ENCODE data around the gene CTNND2. TPM values are rescaled to one million over a fixed set of nuclear protein-coding genes. Genes with fewer than 3 reads are reported as not detected.

The CTNND2 gene
- total RNA-seq, 1 experiment from 2014 or later, result 7.0 TPM

DNA sequence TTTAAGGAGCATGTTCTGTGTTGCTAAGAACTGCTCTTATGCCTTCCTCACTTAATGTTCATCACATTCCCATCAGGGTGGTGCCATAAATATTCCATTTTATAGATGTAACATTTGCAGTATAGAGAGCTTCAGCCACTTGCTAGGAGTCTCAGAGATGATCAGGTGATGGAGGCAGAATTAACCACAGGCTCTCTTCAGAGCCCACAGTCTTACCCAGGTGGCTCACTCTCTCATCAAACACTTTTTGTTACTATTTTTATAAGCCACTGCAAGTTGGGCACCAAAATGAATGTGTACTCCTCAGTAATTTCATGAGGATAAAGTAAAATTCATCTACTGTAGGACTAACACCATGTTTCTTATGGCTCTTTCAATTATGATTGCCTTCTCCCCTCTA is 651.7 kb downstream of the CTNND2 start:
- H3K4ac ChIP-seq (ENCODE audit: low read depth, low read length), result no peak overlapping the region
- H3K27me3 Mint-ChIP-seq (ENCODE audit: low read depth), result no peaks in the 10 kb centered on the region
- no peaks in the 10 kb centered on the region for H3K79me2 ChIP-seq (ENCODE audit: insufficient read depth, low read length)
- H3K4me1 ChIP-seq (ENCODE audit: insufficient read depth, low read length), result peaks cover 5% of the 10 kb centered on the region; the same call in 1 of the 2 replicates
- H4K91ac ChIP-seq (ENCODE audit: insufficient read length, low read depth, low read length), result no peak overlapping the region
- no peaks in the 10 kb centered on the region for H3K27me3 ChIP-seq (ENCODE audit: insufficient read depth, low read length)
- H3K4me1 Mint-ChIP-seq, result peaks cover 9 to 13% of the 10 kb centered on the region in 2 experiments
- no peaks in the 10 kb centered on the region for H3K9me3 Mint-ChIP-seq
- H3K79me1 ChIP-seq (ENCODE audit: insufficient read depth, low read depth, low read length, poor library complexity, severe bottlenecking), result no peaks in the 10 kb centered on the region
- no peaks in the 10 kb centered on the region for H3K23me2 ChIP-seq (ENCODE audit: insufficient read length, low read depth, low read length, poor library complexity, severe bottlenecking)
- H3K27ac ChIP-seq (ENCODE audit: insufficient read length, low read depth, low read length), result no peak overlapping the region
- H3K14ac ChIP-seq (ENCODE audit: insufficient read depth, low read length), result no peak overlapping the region
- H2AK5ac ChIP-seq (ENCODE audit: insufficient read length, low read length), result no peak overlapping the region
- H3K36me3 Mint-ChIP-seq (ENCODE audit: insufficient read depth in 1 of 3, low read depth in 3 of 3), result no peaks in the 10 kb centered on the region
- H3K23ac ChIP-seq (ENCODE audit: insufficient read length, low read depth, low read length), result no peak overlapping the region
- no peak overlapping the region for H2AFZ ChIP-seq (ENCODE audit: low read length)
- DNase-seq, result no peak
- H3K56ac ChIP-seq (ENCODE audit: insufficient read length, low read depth, low read length), result no peak overlapping the region
- no peak overlapping the region for H3K9ac ChIP-seq (ENCODE audit: extremely low read depth, insufficient read length, low read length)
- no peak overlapping the region for H4K8ac ChIP-seq (replicated peaks; ENCODE audit: insufficient read length, low read depth, low read length)
- no peak overlapping the region for H3K4me3 Mint-ChIP-seq
- H2BK12ac ChIP-seq (ENCODE audit: insufficient read length, low read depth, low read length), result no peak overlapping the region
- H3K27ac Mint-ChIP-seq, result no peak overlapping the region
- no peak overlapping the region for H4K5ac ChIP-seq (ENCODE audit: insufficient read length, low read depth, low read length)
- TF ChIP-seq, protein P1, sequence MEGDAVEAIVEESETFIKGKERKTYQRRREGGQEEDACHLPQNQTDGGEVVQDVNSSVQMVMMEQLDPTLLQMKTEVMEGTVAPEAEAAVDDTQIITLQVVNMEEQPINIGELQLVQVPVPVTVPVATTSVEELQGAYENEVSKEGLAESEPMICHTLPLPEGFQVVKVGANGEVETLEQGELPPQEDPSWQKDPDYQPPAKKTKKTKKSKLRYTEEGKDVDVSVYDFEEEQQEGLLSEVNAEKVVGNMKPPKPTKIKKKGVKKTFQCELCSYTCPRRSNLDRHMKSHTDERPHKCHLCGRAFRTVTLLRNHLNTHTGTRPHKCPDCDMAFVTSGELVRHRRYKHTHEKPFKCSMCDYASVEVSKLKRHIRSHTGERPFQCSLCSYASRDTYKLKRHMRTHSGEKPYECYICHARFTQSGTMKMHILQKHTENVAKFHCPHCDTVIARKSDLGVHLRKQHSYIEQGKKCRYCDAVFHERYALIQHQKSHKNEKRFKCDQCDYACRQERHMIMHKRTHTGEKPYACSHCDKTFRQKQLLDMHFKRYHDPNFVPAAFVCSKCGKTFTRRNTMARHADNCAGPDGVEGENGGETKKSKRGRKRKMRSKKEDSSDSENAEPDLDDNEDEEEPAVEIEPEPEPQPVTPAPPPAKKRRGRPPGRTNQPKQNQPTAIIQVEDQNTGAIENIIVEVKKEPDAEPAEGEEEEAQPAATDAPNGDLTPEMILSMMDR (conservative IDR thresholded peaks at IDR 0.05), result no peak
- no peaks in the 10 kb centered on the region for H4K20me1 ChIP-seq (ENCODE audit: control insufficient read depth, insufficient read depth, insufficient read length)
- H2BK15ac ChIP-seq (ENCODE audit: low read depth, low read length), result no peak overlapping the region
- no peak overlapping the region for H2BK5ac ChIP-seq (ENCODE audit: insufficient read length, low read length)
- no peak overlapping the region for H2BK20ac ChIP-seq (ENCODE audit: low read depth, low read length, poor library complexity, severe bottlenecking)
- no peak overlapping the region for H3K4me2 ChIP-seq (ENCODE audit: insufficient read depth, insufficient read length, low read length)
- no peak overlapping the region for H3K18ac ChIP-seq (ENCODE audit: insufficient read length, low read depth, low read length)
- H2BK120ac ChIP-seq (ENCODE audit: low read depth, low read length, poor library complexity, severe bottlenecking), result no peak overlapping the region
- no peaks in the 10 kb centered on the region for H3K9me3 ChIP-seq (ENCODE audit: control insufficient read depth, low read depth, low read length)
- H3T11ph ChIP-seq (ENCODE audit: low read length), result no peak overlapping the region
